Parathyroid adenoma (tissue), 2 donors: ENCODE measurements around the gene PIK3C2A.

Experiments used
- H2AFZ ChIP-seq: fragments of 300-600 bp; sonication (generic); one replicate; pipeline ENCODE4 v1.7.0; 2017; ENCODE audit warnings: antibody characterized with exemption, mild to moderate bottlenecking
- H3K27ac ChIP-seq: fragments of 300-600 bp; sonication (generic); one replicate; pipeline ENCODE4 v1.7.0; 2017
- H3K27me3 ChIP-seq: fragments of 300-600 bp; sonication (generic); one replicate; pipeline ENCODE4 v1.7.0; 2017; ENCODE audit warnings: low read length; ENCODE audit not compliant: control insufficient read depth, insufficient read depth
- H3K36me3 ChIP-seq: fragments of 300-600 bp; sonication (generic); one replicate; pipeline ENCODE4 v1.7.0; 2017; ENCODE audit warnings: low read length; ENCODE audit not compliant: control insufficient read depth, insufficient read depth
- H3K4me1 ChIP-seq: fragments of 300-600 bp; sonication (generic); one replicate; pipeline ENCODE4 v1.7.0; 2017; ENCODE audit warnings: control low read depth
- H3K4me2 ChIP-seq: fragments of 300-600 bp; sonication (generic); one replicate; pipeline ENCODE4 v1.7.0; 2017; ENCODE audit warnings: low read length
- H3K4me3 ChIP-seq: fragments of 300-600 bp; sonication (generic); one replicate; pipeline ENCODE4 v1.7.0; 2017; ENCODE audit warnings: low read depth, low read length
- H3K79me2 ChIP-seq: fragments of 300-600 bp; sonication (generic); one replicate; pipeline ENCODE4 v1.7.0; 2017; ENCODE audit warnings: control low read depth
- H3K9ac ChIP-seq: fragments of 300-600 bp; sonication (generic); one replicate; pipeline ENCODE4 v1.7.0; 2017; ENCODE audit warnings: mild to moderate bottlenecking
- H3K9me3 ChIP-seq: fragments of 300-600 bp; sonication (generic); one replicate; pipeline ENCODE4 v1.7.0; 2017; ENCODE audit warnings: low read length; ENCODE audit not compliant: control insufficient read depth
- TF ChIP-seq, protein P1 (sequence below): fragments of 300-600 bp; sonication (generic); IDR thresholded peaks from one replicate; pipeline ENCODE4 v1.7.0; 2017; ENCODE audit warnings: antibody characterized with exemption, mild to moderate bottlenecking
- donor health status: primary hyperparathyroidism.

PIK3C2A gene

DNA sequence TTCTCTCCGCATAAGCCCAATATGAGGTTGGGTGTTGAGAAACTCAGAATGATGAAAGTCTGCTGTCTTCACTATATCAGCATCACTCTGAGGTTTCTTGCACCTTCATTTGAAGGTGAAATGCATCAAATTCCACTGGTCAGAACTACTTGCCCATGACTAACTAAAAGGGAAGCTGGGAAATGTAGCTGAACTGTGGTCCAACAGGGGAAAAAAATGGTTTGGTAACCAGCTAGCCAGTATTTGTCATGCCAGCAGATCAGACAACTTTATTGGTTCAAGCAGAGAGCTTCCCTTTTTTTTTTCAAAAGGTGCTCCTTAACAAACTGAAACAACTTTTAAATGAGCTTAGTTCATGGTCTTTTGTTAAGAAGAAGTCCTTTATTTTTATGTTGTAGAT, 14.2 kb upstream of the PIK3C2A start:
- H3K79me2 ChIP-seq, result no peaks in the 10 kb centered on the region
- TF ChIP-seq, protein P1, sequence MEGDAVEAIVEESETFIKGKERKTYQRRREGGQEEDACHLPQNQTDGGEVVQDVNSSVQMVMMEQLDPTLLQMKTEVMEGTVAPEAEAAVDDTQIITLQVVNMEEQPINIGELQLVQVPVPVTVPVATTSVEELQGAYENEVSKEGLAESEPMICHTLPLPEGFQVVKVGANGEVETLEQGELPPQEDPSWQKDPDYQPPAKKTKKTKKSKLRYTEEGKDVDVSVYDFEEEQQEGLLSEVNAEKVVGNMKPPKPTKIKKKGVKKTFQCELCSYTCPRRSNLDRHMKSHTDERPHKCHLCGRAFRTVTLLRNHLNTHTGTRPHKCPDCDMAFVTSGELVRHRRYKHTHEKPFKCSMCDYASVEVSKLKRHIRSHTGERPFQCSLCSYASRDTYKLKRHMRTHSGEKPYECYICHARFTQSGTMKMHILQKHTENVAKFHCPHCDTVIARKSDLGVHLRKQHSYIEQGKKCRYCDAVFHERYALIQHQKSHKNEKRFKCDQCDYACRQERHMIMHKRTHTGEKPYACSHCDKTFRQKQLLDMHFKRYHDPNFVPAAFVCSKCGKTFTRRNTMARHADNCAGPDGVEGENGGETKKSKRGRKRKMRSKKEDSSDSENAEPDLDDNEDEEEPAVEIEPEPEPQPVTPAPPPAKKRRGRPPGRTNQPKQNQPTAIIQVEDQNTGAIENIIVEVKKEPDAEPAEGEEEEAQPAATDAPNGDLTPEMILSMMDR, result no peak
- no peaks in the 10 kb centered on the region for H3K9me3 ChIP-seq
- H2AFZ ChIP-seq, result no peak overlapping the region
- no peak overlapping the region for H3K27ac ChIP-seq
- H3K36me3 ChIP-seq, result no peaks in the 10 kb centered on the region
- H3K27me3 ChIP-seq, result no peaks in the 10 kb centered on the region
- H3K4me3 ChIP-seq, result no peak overlapping the region
- H3K9ac ChIP-seq, result no peak overlapping the region
- no peaks in the 10 kb centered on the region for H3K4me1 ChIP-seq
- no peak overlapping the region for H3K4me2 ChIP-seq

DNA sequence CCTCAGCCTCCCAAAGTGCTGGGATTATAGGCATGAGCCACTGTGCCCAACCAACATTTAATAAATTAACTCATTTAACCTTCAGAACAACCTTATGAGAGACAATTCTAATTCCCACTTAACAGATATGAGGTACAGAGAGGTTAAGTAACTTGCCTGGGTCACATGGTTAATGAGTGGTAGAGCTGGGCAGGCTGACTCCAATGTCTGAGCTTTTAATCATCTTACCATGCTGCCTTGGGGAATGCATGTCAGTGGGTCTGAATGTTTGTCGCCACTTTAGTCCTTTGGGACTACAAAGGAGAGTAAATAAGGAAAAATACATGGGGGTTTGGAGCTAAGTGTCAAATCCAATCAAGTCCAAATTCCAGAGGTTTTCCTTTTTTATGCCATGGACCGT, 11.2 kb upstream of the PIK3C2A start:
- H3K4me1 ChIP-seq, result no peaks in the 10 kb centered on the region
- no peaks in the 10 kb centered on the region for H3K36me3 ChIP-seq
- no peak overlapping the region for H3K27ac ChIP-seq
- H2AFZ ChIP-seq, result no peak overlapping the region
- no peaks in the 10 kb centered on the region for H3K27me3 ChIP-seq
- TF ChIP-seq, protein P1, result no peak
- H3K4me3 ChIP-seq, result no peak overlapping the region
- H3K79me2 ChIP-seq, result no peaks in the 10 kb centered on the region
- no peak overlapping the region for H3K9ac ChIP-seq
- H3K4me2 ChIP-seq, result no peak overlapping the region
- H3K9me3 ChIP-seq, result no peaks in the 10 kb centered on the region

DNA sequence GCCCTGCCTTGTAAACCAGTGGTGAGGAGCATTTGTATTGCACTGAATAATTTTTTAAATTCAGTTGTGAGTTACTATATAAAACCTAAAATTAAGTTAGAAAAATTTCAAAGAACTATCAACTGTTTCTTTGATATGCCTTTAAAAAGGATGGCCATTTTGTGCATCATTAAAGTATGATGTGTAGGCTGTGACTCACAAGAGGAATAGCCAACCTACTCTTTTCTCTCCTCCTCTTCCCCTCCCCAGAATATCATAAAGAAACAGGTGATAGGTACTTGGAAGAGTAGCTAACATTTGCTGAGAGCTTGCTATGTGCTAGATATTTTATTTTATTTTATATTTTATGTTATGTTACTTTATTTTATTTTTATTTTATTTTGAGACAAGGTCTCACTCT, 10.6 kb upstream of the PIK3C2A start:
- Histone ChIP-seq H3K4me3 (no peak overlapping the region), H3K79me2 (no peaks in the 10 kb centered on the region), H2AFZ (no peak overlapping the region), H3K9ac (no peak overlapping the region), H3K27me3 (no peaks in the 10 kb centered on the region), H3K27ac (no peak overlapping the region), H3K9me3 (no peaks in the 10 kb centered on the region), H3K4me1 (no peaks in the 10 kb centered on the region), H3K36me3 (no peaks in the 10 kb centered on the region), H3K4me2 (no peak overlapping the region)
- TF ChIP-seq, protein P1, result no peak

DNA sequence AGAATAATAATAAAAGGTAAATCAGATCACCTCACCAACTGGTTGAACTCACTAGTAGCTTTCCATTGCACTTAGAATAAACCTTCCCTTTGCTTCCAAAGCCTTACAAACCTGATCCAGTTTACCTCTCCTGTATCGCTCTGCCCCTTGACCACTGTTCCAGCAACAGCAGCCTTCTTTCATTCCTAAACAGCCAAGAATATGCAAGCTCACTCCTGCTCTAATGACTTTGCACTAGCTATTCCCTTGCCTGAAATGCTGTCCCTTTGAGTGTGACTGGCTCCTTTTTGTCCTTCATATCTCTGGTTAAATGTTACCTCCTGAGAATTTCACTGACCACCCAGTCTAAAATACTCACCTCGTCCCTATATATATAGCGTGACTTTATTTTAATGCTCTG, 9.6 kb upstream of the PIK3C2A start:
- Histone ChIP-seq H2AFZ (no peak overlapping the region), H3K4me3 (no peak overlapping the region), H3K36me3 (no peaks in the 10 kb centered on the region), H3K27me3 (no peaks in the 10 kb centered on the region), H3K9ac (no peak overlapping the region), H3K27ac (no peak overlapping the region), H3K79me2 (no peaks in the 10 kb centered on the region), H3K9me3 (no peaks in the 10 kb centered on the region), H3K4me1 (no peaks in the 10 kb centered on the region), H3K4me2 (no peak overlapping the region)
- TF ChIP-seq, protein P1, result no peak

DNA sequence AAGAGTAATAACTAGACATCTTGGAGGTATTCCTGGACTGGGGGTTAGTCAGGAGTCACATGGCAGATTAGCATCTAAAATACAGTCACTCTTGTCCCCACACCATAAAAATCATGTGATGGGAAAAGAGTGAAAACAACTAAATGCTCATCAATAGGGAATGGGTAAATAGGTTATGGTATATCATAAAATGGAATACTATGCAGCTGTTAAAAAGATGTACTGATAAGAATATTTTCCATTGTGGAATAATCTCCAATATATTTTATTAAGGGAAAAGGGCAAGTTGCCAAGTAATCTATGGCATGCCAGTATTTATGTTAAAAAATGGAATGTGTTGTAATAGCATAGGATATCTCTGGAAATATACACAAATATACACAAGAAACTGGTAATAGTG, 6.6 kb upstream of the PIK3C2A start:
- H3K4me3 ChIP-seq, result no peak overlapping the region
- no peaks in the 10 kb centered on the region for H3K36me3 ChIP-seq
- no peak overlapping the region for H3K4me2 ChIP-seq
- no peak overlapping the region for H2AFZ ChIP-seq
- TF ChIP-seq, protein P1, result no peak
- H3K9ac ChIP-seq, result no peak overlapping the region
- H3K27ac ChIP-seq, result no peak overlapping the region
- no peaks in the 10 kb centered on the region for H3K9me3 ChIP-seq
- no peaks in the 10 kb centered on the region for H3K79me2 ChIP-seq
- no peaks in the 10 kb centered on the region for H3K27me3 ChIP-seq
- H3K4me1 ChIP-seq, result peaks cover 7% of the 10 kb centered on the region
